WI38 (cell line): ENCODE data around the gene HBEGF.

ENCODE experiments used
- H3K4me3 ChIP-seq: 2 replicates; pipeline ENCODE4 v1.5.1; 2011; ENCODE audit warnings: low read depth, mild to moderate bottlenecking, control low read depth, low read length
- CTCF ChIP-seq: IDR thresholded peaks from 2 replicates; pipeline ENCODE4 v1.5.1; 2012; ENCODE audit warnings: low read depth, mild to moderate bottlenecking, control low read depth, low read length

HBEGF gene

GRCh38 chr5:140342896-140343295 lies 3.5 kb downstream of the HBEGF start:
- no peak overlapping the region for H3K4me3 ChIP-seq
- no peak for TF ChIP-seq CTCF

GRCh38 chr5:140342287-140342686 lies 4.1 kb downstream of the HBEGF start:
- no peak overlapping the region for H3K4me3 ChIP-seq

GRCh38 chr5:140341591-140341990 lies 4.8 kb downstream of the HBEGF start:
- no peak overlapping the region for H3K4me3 ChIP-seq
- TF ChIP-seq CTCF = no peak

More at GRCh38 chr5:140342287-140342686, 4.1 kb downstream of the HBEGF start:
- no peak for TF ChIP-seq CTCF

GRCh38 chr5:140340605-140341121 lies 5.7 kb downstream of the HBEGF start:
- TF ChIP-seq CTCF = no peak
- H3K4me3 ChIP-seq = no peak overlapping the region

- no peak overlapping the region for H3K4me3 ChIP-seq
Observed at GRCh38 chr5:140339636-140340035, 6.8 kb downstream of the HBEGF start.

GRCh38 chr5:140338908-140339307 lies 7.5 kb downstream of the HBEGF start:
- no peak for TF ChIP-seq CTCF
- no peak overlapping the region for H3K4me3 ChIP-seq

More at GRCh38 chr5:140339636-140340035, 6.8 kb downstream of the HBEGF start:
- no peak for TF ChIP-seq CTCF

- no peak overlapping the region for H3K4me3 ChIP-seq
- no peak for TF ChIP-seq CTCF
Observed at GRCh38 chr5:140338336-140338735, 8.1 kb downstream of the HBEGF start.
